Measurements from ENCODE around the gene PLEKHN1.

The PLEKHN1 gene

GRCh38 chr1:959731-960362 lies 6.4 kb upstream of the PLEKHN1 start:
- DNase-seq (no peak), ATAC-seq (ENCODE audit: insufficient read depth, low read depth) (peak; percentile 13; the same call in 2 of the 3 replicates)
- peaks cover 49% of the 10 kb centered on the region for H3K36me3 ChIP-seq (ENCODE audit: insufficient read depth, low read length)
- peak overlapping the region; percentile 69 to 88 for H3K4me3 ChIP-seq (ENCODE audit: low read depth in 1 of 2, low read length in 2 of 2)
- H3K4me2 ChIP-seq (ENCODE audit: insufficient read depth, low read length), result peak overlapping the region; percentile 84
- H3K27me3 ChIP-seq (ENCODE audit: insufficient read depth, low read length, poor library complexity), result no peaks in the 10 kb centered on the region
- peaks cover 38% of the 10 kb centered on the region; the same call in 1 of the 2 replicates for H4K20me1 ChIP-seq (ENCODE audit: insufficient read depth, low read length)
- peak overlapping the region; percentile 68 for H3K9ac ChIP-seq (ENCODE audit: low read depth, low read length)
- peak overlapping the region; percentile 74 for H3K27ac ChIP-seq (ENCODE audit: low read length)
- peak overlapping the region; percentile 76 for H2AFZ ChIP-seq (ENCODE audit: low read depth, low read length)
- no peaks in the 10 kb centered on the region for H3K9me3 ChIP-seq (ENCODE audit: insufficient read depth, low read length, severe bottlenecking)
- H3K4me1 ChIP-seq (ENCODE audit: insufficient read depth, low read length), result peaks cover 41% of the 10 kb centered on the region
- no peak for TF ChIP-seq CTCF (IDR thresholded peaks at IDR 0.05; ENCODE audit: borderline replicate concordance, extremely low read depth, low read length, poor library complexity, severe bottlenecking)
- TF ChIP-seq EZH2 (IDR thresholded peaks at IDR 0.05; ENCODE audit: borderline replicate concordance, low read depth, low read length, severe bottlenecking), result no peak
- H3K79me2 ChIP-seq (ENCODE audit: insufficient read depth, low read length), result peaks cover 35% of the 10 kb centered on the region

GRCh38 chr1:960363-961131 lies 5.7 kb upstream of the PLEKHN1 start, which contains the start of gene KLHL17:
KLHL17 (plus strand) TSS chr1:960584; CDS start chr1:960694, 110 bp downstream.
- peak; percentile 84 for DNase-seq
- peak within 1 kb of the TSS; percentile 68 for H3K9ac ChIP-seq (ENCODE audit: low read depth, low read length)
- peaks cover 41% of the 10 kb centered on the region for H3K4me1 ChIP-seq (ENCODE audit: insufficient read depth, low read length)
- peaks cover 48% of the 10 kb centered on the region for H3K36me3 ChIP-seq (ENCODE audit: insufficient read depth, low read length)
- peaks cover 33% of the 10 kb centered on the region for H4K20me1 ChIP-seq (ENCODE audit: insufficient read depth, low read length)
- peak within 1 kb of the TSS; percentile 76 for H2AFZ ChIP-seq (ENCODE audit: low read depth, low read length)
- peak within 1 kb of the TSS; percentile 84 for H3K4me2 ChIP-seq (ENCODE audit: insufficient read depth, low read length)
- H3K4me3 ChIP-seq (ENCODE audit: low read depth in 1 of 2, low read length in 2 of 2), result peak within 1 kb of the TSS; percentile 69 to 88
- H3K27me3 ChIP-seq (ENCODE audit: insufficient read depth, low read length, poor library complexity), result no peaks in the 10 kb centered on the region
- TF ChIP-seq EZH2 (IDR thresholded peaks at IDR 0.05; ENCODE audit: borderline replicate concordance, low read depth, low read length, severe bottlenecking) (no peak), CTCF (IDR thresholded peaks at IDR 0.05; ENCODE audit: borderline replicate concordance, extremely low read depth, low read length, poor library complexity, severe bottlenecking) (no peak)
- H3K79me2 ChIP-seq (ENCODE audit: insufficient read depth, low read length), result peaks cover 35% of the 10 kb centered on the region
- no peaks in the 10 kb centered on the region for H3K9me3 ChIP-seq (ENCODE audit: insufficient read depth, low read length, severe bottlenecking)
- H3K27ac ChIP-seq (ENCODE audit: low read length), result peak within 1 kb of the TSS; percentile 74
- peak; percentile 74 for ATAC-seq (ENCODE audit: insufficient read depth, low read depth)

- Histone ChIP-seq H3K36me3 (ENCODE audit: insufficient read depth, low read length) (peaks cover 42% of the 10 kb centered on the region), H3K4me2 (ENCODE audit: insufficient read depth, low read length) (peak overlapping the region; percentile 84), H3K4me3 (ENCODE audit: low read depth in 1 of 2, low read length in 2 of 2) (peak overlapping the region; percentile 39 to 88; a peak in 3 of 4 replicates), H3K27me3 (ENCODE audit: insufficient read depth, low read length, poor library complexity) (no peaks in the 10 kb centered on the region), H3K79me2 (ENCODE audit: insufficient read depth, low read length) (peaks cover 28% of the 10 kb centered on the region), H3K4me1 (ENCODE audit: insufficient read depth, low read length) (peaks cover 43% of the 10 kb centered on the region), H3K9ac (ENCODE audit: low read depth, low read length) (peak overlapping the region; percentile 68), H3K9me3 (ENCODE audit: insufficient read depth, low read length, severe bottlenecking) (no peaks in the 10 kb centered on the region), H2AFZ (ENCODE audit: low read depth, low read length) (peak overlapping the region; percentile 55; the same call in 1 of the 2 replicates), H3K27ac (ENCODE audit: low read length) (no peak overlapping the region), H4K20me1 (ENCODE audit: insufficient read depth, low read length) (peaks cover 31% of the 10 kb centered on the region)
- ATAC-seq (ENCODE audit: insufficient read depth, low read depth), result no peak
- no peak for TF ChIP-seq EZH2 (IDR thresholded peaks at IDR 0.05; ENCODE audit: borderline replicate concordance, low read depth, low read length, severe bottlenecking)
- TF ChIP-seq CTCF (IDR thresholded peaks at IDR 0.05; ENCODE audit: borderline replicate concordance, extremely low read depth, low read length, poor library complexity, severe bottlenecking), result no peak
- DNase-seq, result no peak
Observed at GRCh38 chr1:961132-961669, 5.1 kb upstream of the PLEKHN1 start.
